ENCODE results near the gene ALDH18A1.

DNA sequence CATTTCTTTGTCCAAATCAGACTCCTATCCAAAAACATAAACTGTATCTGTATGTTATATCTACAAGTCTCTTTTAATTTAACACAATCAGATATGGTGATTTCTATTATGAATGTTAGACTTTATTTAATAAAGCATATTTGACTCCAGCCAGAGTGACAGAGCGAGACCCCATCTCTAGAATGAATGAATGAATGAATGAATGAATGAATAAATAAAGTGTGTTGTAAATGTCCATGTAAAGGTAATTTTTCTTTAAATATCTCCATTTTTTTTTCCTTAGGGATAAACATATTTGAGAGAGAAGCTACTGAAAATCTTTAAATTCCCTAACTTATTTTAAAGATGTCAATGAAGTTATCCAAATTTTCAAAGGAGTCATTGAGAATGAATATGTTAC is 18.1 kb upstream of the ALDH18A1 start:
- TF ChIP-seq, protein P1, sequence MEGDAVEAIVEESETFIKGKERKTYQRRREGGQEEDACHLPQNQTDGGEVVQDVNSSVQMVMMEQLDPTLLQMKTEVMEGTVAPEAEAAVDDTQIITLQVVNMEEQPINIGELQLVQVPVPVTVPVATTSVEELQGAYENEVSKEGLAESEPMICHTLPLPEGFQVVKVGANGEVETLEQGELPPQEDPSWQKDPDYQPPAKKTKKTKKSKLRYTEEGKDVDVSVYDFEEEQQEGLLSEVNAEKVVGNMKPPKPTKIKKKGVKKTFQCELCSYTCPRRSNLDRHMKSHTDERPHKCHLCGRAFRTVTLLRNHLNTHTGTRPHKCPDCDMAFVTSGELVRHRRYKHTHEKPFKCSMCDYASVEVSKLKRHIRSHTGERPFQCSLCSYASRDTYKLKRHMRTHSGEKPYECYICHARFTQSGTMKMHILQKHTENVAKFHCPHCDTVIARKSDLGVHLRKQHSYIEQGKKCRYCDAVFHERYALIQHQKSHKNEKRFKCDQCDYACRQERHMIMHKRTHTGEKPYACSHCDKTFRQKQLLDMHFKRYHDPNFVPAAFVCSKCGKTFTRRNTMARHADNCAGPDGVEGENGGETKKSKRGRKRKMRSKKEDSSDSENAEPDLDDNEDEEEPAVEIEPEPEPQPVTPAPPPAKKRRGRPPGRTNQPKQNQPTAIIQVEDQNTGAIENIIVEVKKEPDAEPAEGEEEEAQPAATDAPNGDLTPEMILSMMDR (IDR thresholded peaks at IDR 0.05; ENCODE audit: insufficient read depth, low read length), result no peak
- TF ChIP-seq POLR2AphosphoS5 (IDR thresholded peaks at IDR 0.05; ENCODE audit: low read depth) (no peak), GABPA (IDR thresholded peaks at IDR 0.05; ENCODE audit: low read depth) (no peak)
- TF ChIP-seq, protein P2, sequence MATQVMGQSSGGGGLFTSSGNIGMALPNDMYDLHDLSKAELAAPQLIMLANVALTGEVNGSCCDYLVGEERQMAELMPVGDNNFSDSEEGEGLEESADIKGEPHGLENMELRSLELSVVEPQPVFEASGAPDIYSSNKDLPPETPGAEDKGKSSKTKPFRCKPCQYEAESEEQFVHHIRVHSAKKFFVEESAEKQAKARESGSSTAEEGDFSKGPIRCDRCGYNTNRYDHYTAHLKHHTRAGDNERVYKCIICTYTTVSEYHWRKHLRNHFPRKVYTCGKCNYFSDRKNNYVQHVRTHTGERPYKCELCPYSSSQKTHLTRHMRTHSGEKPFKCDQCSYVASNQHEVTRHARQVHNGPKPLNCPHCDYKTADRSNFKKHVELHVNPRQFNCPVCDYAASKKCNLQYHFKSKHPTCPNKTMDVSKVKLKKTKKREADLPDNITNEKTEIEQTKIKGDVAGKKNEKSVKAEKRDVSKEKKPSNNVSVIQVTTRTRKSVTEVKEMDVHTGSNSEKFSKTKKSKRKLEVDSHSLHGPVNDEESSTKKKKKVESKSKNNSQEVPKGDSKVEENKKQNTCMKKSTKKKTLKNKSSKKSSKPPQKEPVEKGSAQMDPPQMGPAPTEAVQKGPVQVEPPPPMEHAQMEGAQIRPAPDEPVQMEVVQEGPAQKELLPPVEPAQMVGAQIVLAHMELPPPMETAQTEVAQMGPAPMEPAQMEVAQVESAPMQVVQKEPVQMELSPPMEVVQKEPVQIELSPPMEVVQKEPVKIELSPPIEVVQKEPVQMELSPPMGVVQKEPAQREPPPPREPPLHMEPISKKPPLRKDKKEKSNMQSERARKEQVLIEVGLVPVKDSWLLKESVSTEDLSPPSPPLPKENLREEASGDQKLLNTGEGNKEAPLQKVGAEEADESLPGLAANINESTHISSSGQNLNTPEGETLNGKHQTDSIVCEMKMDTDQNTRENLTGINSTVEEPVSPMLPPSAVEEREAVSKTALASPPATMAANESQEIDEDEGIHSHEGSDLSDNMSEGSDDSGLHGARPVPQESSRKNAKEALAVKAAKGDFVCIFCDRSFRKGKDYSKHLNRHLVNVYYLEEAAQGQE (IDR thresholded peaks at IDR 0.05; ENCODE audit: insufficient replicate concordance, low read depth), result no peak

All from HL-60 (cell line).